Vagina (tissue), 2 donors: ENCODE measurements around the gene GAS1. TPM values are rescaled to one million over a fixed set of nuclear protein-coding genes. Genes with fewer than 3 reads are reported as not detected.

Source experiments
- DNase-seq, 2 donors: peaks; one replicate each; pipeline ENCODE4 v3.0.0-alpha.2; 2017; ENCODE audit errors: extremely low spot score in 2 of 2
- H3K27ac ChIP-seq: fragments of 200-600 bp; sonication (generic); one replicate; pipeline ENCODE4 v1.5.1; 2019
- H3K27me3 ChIP-seq: fragments of 200-600 bp; sonication (generic); one replicate; pipeline ENCODE4 v1.5.1; 2019
- H3K36me3 ChIP-seq, 2 donors: fragments of 200-600 bp; sonication (generic); one replicate each; pipeline ENCODE4 v1.5.1; 2017 to 2019
- H3K4me1 ChIP-seq: fragments of 200-600 bp; sonication (generic); one replicate; pipeline ENCODE4 v1.5.1; 2019
- H3K4me3 ChIP-seq, 2 donors: fragments of 200-600 bp; sonication (generic); 1 replicate in 1 of 2; 2 replicates in 1 of 2; pipeline ENCODE4 v1.5.1; 2016 to 2019
- H3K9me3 ChIP-seq: fragments of 200-600 bp; sonication (generic); one replicate; pipeline ENCODE4 v1.5.1; 2019
- CTCF ChIP-seq, 3 experiments: fragments of 450-650 bp in 2 of 3; fragments of 200-600 bp in 1 of 3; sonication (generic) in 1 of 3; IDR thresholded peaks; one replicate each; pipeline ENCODE4 v1.5.1; 2017 to 2019; ENCODE audit warnings: antibody characterized with exemption in 3 of 3, mild to moderate bottlenecking in 2 of 3, moderate library complexity in 2 of 3
- POLR2A ChIP-seq, 2 donors: fragments of 450-650 bp; IDR thresholded peaks; one replicate each; pipeline ENCODE4 v1.6.1; 2017; ENCODE audit warnings: antibody characterized with exemption in 2 of 2, mild to moderate bottlenecking in 2 of 2, moderate library complexity in 2 of 2
- POLR2AphosphoS5 ChIP-seq, 2 donors: sonication (generic); formaldehyde crosslinking; IDR thresholded peaks; one replicate each; pipeline ENCODE4 v1.9.0; 2017; ENCODE audit warnings: antibody characterized with exemption in 2 of 2, mild to moderate bottlenecking in 2 of 2, low read depth in 1 of 2; ENCODE audit not compliant: insufficient read depth in 1 of 2
- intact Hi-C: fragments of 100-400 bp; cut with DNase I; formaldehyde crosslinking; loops from one replicate; pipeline ENCODE4 v1.15.1; 2023
- total RNA-seq: library from RNA; depleted of rRNA; stranded (reverse); fragments of >200 nt; gene quantifications from one replicate; pipeline ENCODE4 v1.2.3, GENCODE V29; 2016

GAS1 gene
- total RNA-seq, 1 donor from 2014 or later = 163 TPM

- intact Hi-C loops = no loop called here
These were observed 28.3 kb upstream of the GAS1 start for GRCh38 chr9:86975606-86976005.

GRCh38 chr9:86975036-86975435, 27.7 kb upstream of the GAS1 start:
- Histone ChIP-seq H3K4me3 (no peak overlapping the region), H3K36me3 (no peaks in the 10 kb centered on the region), H3K27ac (no peak overlapping the region), H3K4me1 (no peaks in the 10 kb centered on the region), H3K9me3 (no peaks in the 10 kb centered on the region), H3K27me3 (no peaks in the 10 kb centered on the region)
- no peak for DNase-seq
- intact Hi-C loops = no loop called here
- no peak for TF ChIP-seq POLR2AphosphoS5 (IDR thresholded peaks at IDR 0.05; ENCODE audit: insufficient read depth in 1 of 2, low read depth in 1 of 2)
- no peak for TF ChIP-seq POLR2A (IDR thresholded peaks at IDR 0.05)
- no peak for TF ChIP-seq CTCF (IDR thresholded peaks at IDR 0.05)

More at GRCh38 chr9:86975606-86976005, 28.3 kb upstream of the GAS1 start:
- Histone ChIP-seq H3K9me3 (no peaks in the 10 kb centered on the region), H3K27ac (no peak overlapping the region), H3K4me3 (no peak overlapping the region), H3K4me1 (no peaks in the 10 kb centered on the region), H3K36me3 (no peaks in the 10 kb centered on the region), H3K27me3 (no peaks in the 10 kb centered on the region)
- TF ChIP-seq POLR2A (IDR thresholded peaks at IDR 0.05) = no peak
- no peak for TF ChIP-seq POLR2AphosphoS5 (IDR thresholded peaks at IDR 0.05; ENCODE audit: insufficient read depth in 1 of 2, low read depth in 1 of 2)
- TF ChIP-seq CTCF (IDR thresholded peaks at IDR 0.05) = no peak
- no peak for DNase-seq

GRCh38 chr9:86974421-86974820, 27.1 kb upstream of the GAS1 start:
- intact Hi-C loops = no loop called here
- no peaks in the 10 kb centered on the region for H3K36me3 ChIP-seq
- no peak for DNase-seq
- no peaks in the 10 kb centered on the region for H3K27me3 ChIP-seq
- no peaks in the 10 kb centered on the region for H3K9me3 ChIP-seq
- no peak for TF ChIP-seq POLR2AphosphoS5 (IDR thresholded peaks at IDR 0.05; ENCODE audit: insufficient read depth in 1 of 2, low read depth in 1 of 2)
- TF ChIP-seq POLR2A (IDR thresholded peaks at IDR 0.05) = no peak
- no peak for TF ChIP-seq CTCF (IDR thresholded peaks at IDR 0.05)
- H3K4me1 ChIP-seq = no peaks in the 10 kb centered on the region
- H3K4me3 ChIP-seq = no peak overlapping the region
- no peak overlapping the region for H3K27ac ChIP-seq

GRCh38 chr9:86971742-86972141, 24.4 kb upstream of the GAS1 start:
- H3K27ac ChIP-seq = no peak overlapping the region
- TF ChIP-seq CTCF (IDR thresholded peaks at IDR 0.05) (no peak), POLR2AphosphoS5 (IDR thresholded peaks at IDR 0.05; ENCODE audit: insufficient read depth in 1 of 2, low read depth in 1 of 2) (no peak), POLR2A (IDR thresholded peaks at IDR 0.05) (no peak)
- no peaks in the 10 kb centered on the region for H3K9me3 ChIP-seq
- H3K4me3 ChIP-seq = no peak overlapping the region
- DNase-seq = no peak
- H3K27me3 ChIP-seq = no peaks in the 10 kb centered on the region
- no peaks in the 10 kb centered on the region for H3K4me1 ChIP-seq
- intact Hi-C loops = no loop called here
- no peaks in the 10 kb centered on the region for H3K36me3 ChIP-seq

- H3K4me3 ChIP-seq = no peak overlapping the region
- no peaks in the 10 kb centered on the region for H3K4me1 ChIP-seq
- no peak for DNase-seq
- no peaks in the 10 kb centered on the region for H3K36me3 ChIP-seq
- TF ChIP-seq CTCF (IDR thresholded peaks at IDR 0.05) (no peak), POLR2AphosphoS5 (IDR thresholded peaks at IDR 0.05; ENCODE audit: insufficient read depth in 1 of 2, low read depth in 1 of 2) (no peak), POLR2A (IDR thresholded peaks at IDR 0.05) (no peak)
- H3K27ac ChIP-seq = no peak overlapping the region
- no peaks in the 10 kb centered on the region for H3K9me3 ChIP-seq
- intact Hi-C loops = no loop called here
- H3K27me3 ChIP-seq = no peaks in the 10 kb centered on the region
These were observed 21.1 kb upstream of the GAS1 start for GRCh38 chr9:86968258-86968920.
